K562 (cell line): ENCODE results near the gene INO80D. TPM values are rescaled to one million over a fixed set of nuclear protein-coding genes. Genes with fewer than 3 reads are reported as not detected.
A peak's percentile ranks its signal among the peaks of the same experiment; 100 is the strongest.

Source experiments
- ATAC-seq: fragments of 200-7000 bp; cut with Tn5 transposase; 3 replicates; pipeline ENCODE4 v1.9.1; 2020; ENCODE audit warnings: moderate library complexity
- BruUV-seq: library from RNA; stranded (reverse); fragments of 400-500 nt; replicated peaks from 2 replicates; lab custom pipeline; 2021; lab: Mats Ljungman, UMichigan
- CTCF ChIA-PET: fragments of 300-600 bp; formaldehyde crosslinking; extraction: SDS; loops from one replicate; lab custom pipeline; 2021; ENCODE audit warnings: low intra/inter-chr PET ratio; lab: Yijun Ruan, JAX
- POLR2A ChIA-PET: fragments of 300-600, 350-650 bp; sonication (Branson Sonifier 250); formaldehyde crosslinking; extraction: SDS; loops from one replicate; lab custom pipeline; 2021; ENCODE audit warnings: antibody characterized with exemption, inconsistent platforms; lab: Yijun Ruan, JAX
- DNase-seq, 4 experiments: peaks; one replicate each; pipeline versions ENCODE4 v3.0.0 to v3.0.0-alpha.2; 2011 to 2018; ENCODE audit warnings: low spot score in 3 of 4, mixed read lengths in 3 of 4; ENCODE audit errors: extremely low read depth in 1 of 4
- FAIRE-seq: peaks from 2 replicates; lab custom pipeline; 2011; peaks lifted over from hg19 to GRCh38; lab: Jason Lieb, UNC
- H2AFZ ChIP-seq: 2 replicates; pipeline ENCODE4 v1.6.0; 2011; ENCODE audit warnings: low read depth, low read length, control low read depth, inconsistent platforms
- H3K27ac ChIP-seq: fragments of 200-600 bp; 3 replicates; pipeline ENCODE4 v1.8.0; 2011; ENCODE audit warnings: low read depth, mild to moderate bottlenecking, control low read depth, inconsistent platforms, low read length, moderate library complexity, mixed read lengths; ENCODE audit errors: extremely low read depth
- H3K27me3 ChIP-seq, 2 experiments: fragments of 300-600 bp in 1 of 2; 2 replicates in 1 of 2; 3 replicates in 1 of 2; pipeline versions ENCODE4 v1.6.0 to v1.8.0; 2011; ENCODE audit warnings: inconsistent platforms in 2 of 2, low read length in 2 of 2, mild to moderate bottlenecking in 1 of 2, mixed read lengths in 1 of 2, moderate library complexity in 1 of 2; ENCODE audit not compliant: control insufficient read depth in 2 of 2, insufficient read depth in 2 of 2
- H3K36me3 ChIP-seq: fragments of 300-600 bp; 3 replicates; pipeline ENCODE4 v1.8.0; 2011; ENCODE audit warnings: mild to moderate bottlenecking, low read length, inconsistent platforms; ENCODE audit not compliant: control insufficient read depth, insufficient read depth
- H3K4me1 ChIP-seq, 2 experiments: fragments of 200-600 bp in 1 of 2; replicated peaks in 1 of 2; 2 replicates in 1 of 2; 3 replicates in 1 of 2; pipeline versions ENCODE4 v1.5.1 to v1.8.0; 2011; ENCODE audit warnings: inconsistent platforms in 2 of 2, low read length in 2 of 2, mild to moderate bottlenecking in 1 of 2, mixed read lengths in 1 of 2, moderate library complexity in 1 of 2; ENCODE audit not compliant: control insufficient read depth in 2 of 2, insufficient read depth in 2 of 2
- H3K4me2 ChIP-seq: 2 replicates; pipeline ENCODE4 v1.6.1; 2011; ENCODE audit warnings: low read length, control low read depth, inconsistent platforms, mixed read lengths; ENCODE audit not compliant: insufficient read depth
- H3K4me3 ChIP-seq: fragments of 200-600 bp; sonication (generic), shearing (Covaris generic); 2 replicates; pipeline ENCODE4 v1.5.1; 2016; ENCODE audit warnings: control low read depth, inconsistent platforms
- H3K79me2 ChIP-seq: fragments of 200-600 bp; 3 replicates; pipeline ENCODE4 v1.8.0; 2011; ENCODE audit warnings: low read length, inconsistent platforms; ENCODE audit not compliant: control insufficient read depth, insufficient read depth
- H3K9ac ChIP-seq, 2 experiments: 2 replicates each; pipeline versions ENCODE4 v1.6.0 to v1.6.1; 2011; ENCODE audit warnings: low read depth in 2 of 2, low read length in 2 of 2, control low read depth in 1 of 2, inconsistent platforms in 1 of 2, mild to moderate bottlenecking in 1 of 2, mixed read lengths in 1 of 2; ENCODE audit not compliant: insufficient read depth in 1 of 2
- H3K9me1 ChIP-seq: one replicate; pipeline ENCODE4 v1.6.0; 2011; ENCODE audit warnings: inconsistent platforms, mild to moderate bottlenecking, low read length, moderate library complexity; ENCODE audit not compliant: control insufficient read depth, insufficient read depth
- H3K9me3 ChIP-seq: replicated peaks from 2 replicates; pipeline ENCODE4 v1.5.1; 2011; ENCODE audit warnings: low read depth, low read length, inconsistent platforms; ENCODE audit not compliant: control insufficient read depth, insufficient read depth
- H4K20me1 ChIP-seq: replicated peaks from 2 replicates; pipeline ENCODE4 v1.6.1; 2011; ENCODE audit warnings: low read length, inconsistent platforms, mixed read lengths; ENCODE audit not compliant: control insufficient read depth, insufficient read depth
- BCL6 ChIP-seq: fragments of 250-450 bp; sonication (Bioruptor Pico); IDR thresholded peaks from 2 replicates; pipeline ENCODE4 v1.4.0; 2020
- CREB5 ChIP-seq: fragments of 250-450 bp; sonication (Bioruptor Pico); IDR thresholded peaks from 2 replicates; pipeline ENCODE4 v1.5.0; 2020; ENCODE audit warnings: mild to moderate bottlenecking
- DNMT1 ChIP-seq: fragments of 450-650 bp; IDR thresholded peaks from 2 replicates; pipeline ENCODE4 v1.6.1; 2016; ENCODE audit warnings: antibody characterized with exemption, mild to moderate bottlenecking
- IRF1 ChIP-seq: sonication (generic); formaldehyde crosslinking; IDR thresholded peaks from 2 replicates; pipeline ENCODE4 v1.8.0; 2022; ENCODE audit warnings: missing genetic modification reagents, mild to moderate bottlenecking, borderline replicate concordance
- KDM5B ChIP-seq: fragments of 200-600 bp; sonication (generic); IDR thresholded peaks from 2 replicates; pipeline ENCODE4 v1.6.1; 2012; ENCODE audit warnings: low read depth, mild to moderate bottlenecking, moderate library complexity, low read length, control low read depth, inconsistent platforms; ENCODE audit not compliant: insufficient replicate concordance
- PHB ChIP-seq: fragments of 250-450 bp; sonication (Bioruptor Pico); IDR thresholded peaks from 2 replicates; pipeline ENCODE4 v1.5.0; 2021
- POLR2A ChIP-seq: fragments of 450-650 bp; conservative IDR thresholded peaks from 2 replicates; pipeline ENCODE4 v1.6.1; 2016
- PTTG1 ChIP-seq: fragments of 450-650 bp; IDR thresholded peaks from 2 replicates; pipeline ENCODE4 v1.6.1; 2016; ENCODE audit warnings: low read depth, mild to moderate bottlenecking, missing genetic modification characterization, missing compliant biosample characterization
- RFX7 ChIP-seq: fragments of 250-450 bp; sonication (Bioruptor Pico); IDR thresholded peaks from 2 replicates; pipeline ENCODE4 v1.5.1; 2021; ENCODE audit warnings: mild to moderate bottlenecking
- SFPQ ChIP-seq: fragments of 200-400 bp; formaldehyde crosslinking; IDR thresholded peaks from 2 replicates; pipeline ENCODE4 v1.6.1; 2017; ENCODE audit warnings: mild to moderate bottlenecking, low read depth, low read length, moderate library complexity
- SIX5 ChIP-seq, 2 experiments: IDR thresholded peaks; 2 replicates each; pipeline ENCODE4 v1.6.1; 2011; ENCODE audit warnings: low read length in 2 of 2, borderline replicate concordance in 1 of 2, low read depth in 1 of 2, mild to moderate bottlenecking in 1 of 2, moderate library complexity in 1 of 2; ENCODE audit not compliant: insufficient read depth in 1 of 2
- UBTF ChIP-seq, 2 experiments: IDR thresholded peaks; 2 replicates each; pipeline ENCODE4 v1.6.1; 2012; ENCODE audit warnings: improper control_type of control experiment in 2 of 2, low read depth in 2 of 2, low read length in 2 of 2, borderline replicate concordance in 1 of 2
- ZNF3 ChIP-seq: fragments of 250-450 bp; sonication (Bioruptor Pico); IDR thresholded peaks from 2 replicates; pipeline ENCODE4 v1.5.0; 2021; ENCODE audit warnings: mild to moderate bottlenecking, moderate library complexity
- ZNF707 ChIP-seq: fragments of 250-450 bp; sonication (Bioruptor Pico); conservative IDR thresholded peaks from 2 replicates; pipeline ENCODE4 v1.8.0; 2022; ENCODE audit warnings: inconsistent platforms, mild to moderate bottlenecking, moderate library complexity
- WGBS: fragments of 100-300 bp; shearing (Covaris generic); methylation state at CpG from one replicate; pipeline ENCODE4 v1.1.6; 2016; ENCODE audit warnings: low coverage, mixed read lengths; ENCODE audit not compliant: insufficient coverage; ENCODE audit errors: missing lambda C conversion rate; 5-methylcytosine and 5-hydroxymethylcytosine counted together
- in situ Hi-C: fragments of 300-500 bp; cut with MboI; formaldehyde crosslinking; loops from 4 replicates; pipeline ENCODE4 v1.15.0; 2018; ENCODE audit warnings: inconsistent platforms, mixed read lengths
- intact Hi-C: fragments of 100-400 bp; cut with micrococcal nuclease; formaldehyde crosslinking; loops from 2 replicates; pipeline ENCODE4 v1.14.2; 2022
- polyA plus RNA-seq, 8 experiments: library from polyadenylated mRNA; depleted of rRNA in 4 of 8; stranded (reverse) in 5 of 8; unstranded in 3 of 8; fragments of >200 nt; fragmentation: Nextera tagmentation in 2 of 8; fragmentation: Illumina TruSeq in 1 of 8; extraction: Ambion mirVana in 2 of 8; extraction: Trizol in 1 of 8; gene quantifications; 2 replicates each; pipeline versions ENCODE4 v1.2.1 to v1.2.3, GENCODE V29; 2011 to 2014; ENCODE audit warnings: inconsistent platforms in 1 of 8, missing spikeins in 1 of 8
- total RNA-seq, 7 experiments: library from RNA; depleted of rRNA in 6 of 7; stranded (reverse); fragments of >200 nt in 6 of 7; fragmentation: Illumina TruSeq in 2 of 7; extraction: Trizol in 2 of 7; gene quantifications; 2 replicates each; pipeline versions ENCODE4 v1.2.1 to v1.2.3, GENCODE V29; 2011 to 2021; ENCODE audit warnings: low replicate concordance in 1 of 7

The INO80D gene
- total and polyA plus RNA-seq, 9 of the 15 experiments (the other 6 are each of a cell fraction or from before 2014, with no cell fraction given), result 0.64 to 8.1 (median 2.9) TPM

GRCh38 chr2:206084870-206085741 lies 868 bp downstream of the INO80D start:
- peak overlapping the region; percentile 76 for H3K4me3 ChIP-seq
- H3K27ac ChIP-seq, result peak overlapping the region; percentile 96
- peak; percentile 35 for ATAC-seq
- H3K9me3 ChIP-seq, result no peaks in the 10 kb centered on the region
- in situ Hi-C loops (no loop called here), intact Hi-C loops (loop anchor here (5.0 kb wide), 1 partner anchor 72 kb away; the partner anchor contains the start of genes EEF1B2 and NDUFS1)
- no peaks in the 10 kb centered on the region for H4K20me1 ChIP-seq
- WGBS, result 2% methylated on average over 12 of the region's 88 CpGs
- no TSS peak for BruUV-seq
- POLR2A ChIA-PET, result interaction anchor here (0.7 to 2.3 kb wide), 3 partner anchors 12 to 26 kb away, joined by 3 to 9 read pairs (median 5); no protein-coding TSS in a partner anchor
- no peaks in the 10 kb centered on the region for H3K36me3 ChIP-seq
- DNase-seq, result peak; percentile 40 to 58 (median 49)
- peaks cover 68% of the 10 kb centered on the region for H3K79me2 ChIP-seq
- peak overlapping the region; percentile 96 for H3K9ac ChIP-seq
- peaks cover 3 to 4% of the 10 kb centered on the region in 2 experiments; a peak in 3 of 5 replicates for H3K4me1 ChIP-seq
- H3K4me2 ChIP-seq, result peak overlapping the region; percentile 90; the same call in 1 of the 2 replicates
- no peaks in the 10 kb centered on the region for H3K9me1 ChIP-seq
- no peak for FAIRE-seq
- H3K27me3 ChIP-seq, result no peaks in the 10 kb centered on the region
- CTCF ChIA-PET, result no interaction called here
- peak overlapping the region; percentile 83 for H2AFZ ChIP-seq
- no peak for TF ChIP-seq SIX5 (IDR thresholded peaks at IDR 0.05; ENCODE audit: borderline replicate concordance in 1 of 2, insufficient read depth in 1 of 2, low read depth in 1 of 2, low read length in 2 of 2)
- TF ChIP-seq POLR2A, result 0 out of 2 replicates have a peak, but pooled peaks have one; percentile 13
- 0 out of 4 replicates have a peak, but pooled peaks of 1 of the 2 experiments have one; percentile 34 for TF ChIP-seq UBTF (IDR thresholded peaks at IDR 0.05; ENCODE audit: borderline replicate concordance in 1 of 2, low read depth in 2 of 2, low read length in 2 of 2)
- no peak for TF ChIP-seq ZNF707 (CRISPR knock-in tag)
- TF ChIP-seq IRF1 (CRISPR knock-in tag), result no peak
- TF ChIP-seq PTTG1 (tag), result no peak
- no peak for TF ChIP-seq RFX7 (CRISPR knock-in tag)
- TF ChIP-seq ZNF3, result no peak
- TF ChIP-seq KDM5B, result no peak
- TF ChIP-seq BCL6 (CRISPR knock-in tag), result no peak
- TF ChIP-seq DNMT1, result no peak
- no peak for TF ChIP-seq SFPQ
- no peak for TF ChIP-seq CREB5 (CRISPR knock-in tag)
- no peak for TF ChIP-seq PHB (CRISPR knock-in tag)
